ENCODE measurements around the gene MBOAT1. TPM values are rescaled to one million over a fixed set of nuclear protein-coding genes. Genes with fewer than 3 reads are reported as not detected.

The MBOAT1 gene
- polyA plus RNA-seq, 1 of the 3 experiments (the other 2 are of a cell fraction) = 3.0 TPM

GRCh38 chr6:20221421-20221820, 9.2 kb upstream of the MBOAT1 start:
- CTCF ChIA-PET = no interaction called here
- TF ChIP-seq ELF1 (IDR thresholded peaks at IDR 0.05) (no peak), USF1 (IDR thresholded peaks at IDR 0.05; ENCODE audit: borderline replicate concordance, low read depth) (no peak), FOSL2 (IDR thresholded peaks at IDR 0.05; ENCODE audit: borderline replicate concordance, low read depth) (no peak), RCOR1 (IDR thresholded peaks at IDR 0.05; ENCODE audit: low read length) (no peak), NRF1 (IDR thresholded peaks at IDR 0.05; ENCODE audit: low read depth, low read length) (no peak), POLR2AphosphoS5 (IDR thresholded peaks at IDR 0.05; ENCODE audit: low read depth, low read length) (no peak), FOXM1 (IDR thresholded peaks at IDR 0.05; ENCODE audit: low read depth) (no peak), TCF12 (IDR thresholded peaks at IDR 0.05) (no peak), TAF1 (IDR thresholded peaks at IDR 0.05; ENCODE audit: borderline replicate concordance, low read depth, low read length) (no peak), EZH2phosphoT487 (IDR thresholded peaks at IDR 0.05; ENCODE audit: borderline replicate concordance, low read depth) (no peak), YY1 (IDR thresholded peaks at IDR 0.05; ENCODE audit: low read depth) (no peak), NFIC (IDR thresholded peaks at IDR 0.05; ENCODE audit: borderline replicate concordance) (no peak), RAD21 (IDR thresholded peaks at IDR 0.05; ENCODE audit: low read length) (no peak), SIN3A (IDR thresholded peaks at IDR 0.05; ENCODE audit: borderline replicate concordance, low read depth, low read length) (no peak)
- H3K9me2 ChIP-seq = no peaks in the 10 kb centered on the region
- H4K20me1 ChIP-seq (ENCODE audit: insufficient read depth) = no peaks in the 10 kb centered on the region
- H3K4me1 ChIP-seq (ENCODE audit: control insufficient read depth in 1 of 2, insufficient read depth in 2 of 2, low read depth in 1 of 2, low read length in 1 of 2) = no peaks in the 10 kb centered on the region
- WGBS (ENCODE audit: low lambda C conversion rate) = 78% methylated on average over 3 of the region's 3 CpGs
- no peak overlapping the region for H3K4me3 ChIP-seq (ENCODE audit: low read depth in 2 of 2, low read length in 1 of 2)
- H3K9ac ChIP-seq = no peak overlapping the region
- no peak overlapping the region for H2AFZ ChIP-seq (ENCODE audit: low read depth)
- no peak for DNase-seq
- POLR2A ChIA-PET = no interaction called here
- no peaks in the 10 kb centered on the region for H3K9me3 ChIP-seq
- H3K4me2 ChIP-seq = no peak overlapping the region
- no peaks in the 10 kb centered on the region for H3K36me3 ChIP-seq (replicated peaks in 1 of 2; ENCODE audit: control insufficient read depth in 1 of 2, insufficient read depth in 2 of 2, low read length in 1 of 2)
- H3K27me3 ChIP-seq (ENCODE audit: insufficient read depth) = no peaks in the 10 kb centered on the region
- no peak overlapping the region for H3K27ac ChIP-seq (ENCODE audit: low read depth in 2 of 2, low read length in 1 of 2)
- H3K79me2 ChIP-seq (ENCODE audit: insufficient read depth) = no peaks in the 10 kb centered on the region
- no peaks in the 10 kb centered on the region for H3F3A ChIP-seq (replicated peaks; ENCODE audit: insufficient read depth)

GRCh38 chr6:20220359-20220758, 8.1 kb upstream of the MBOAT1 start:
- Histone ChIP-seq H3K79me2 (ENCODE audit: insufficient read depth) (no peaks in the 10 kb centered on the region), H2AFZ (ENCODE audit: low read depth) (no peak overlapping the region), H3K4me2 (no peak overlapping the region), H3K36me3 (replicated peaks in 1 of 2; ENCODE audit: control insufficient read depth in 1 of 2, insufficient read depth in 2 of 2, low read length in 1 of 2) (no peaks in the 10 kb centered on the region), H3K27me3 (ENCODE audit: insufficient read depth) (no peaks in the 10 kb centered on the region), H3K4me1 (ENCODE audit: control insufficient read depth in 1 of 2, insufficient read depth in 2 of 2, low read depth in 1 of 2, low read length in 1 of 2) (no peaks in the 10 kb centered on the region), H3K4me3 (ENCODE audit: low read depth in 2 of 2, low read length in 1 of 2) (no peak overlapping the region), H3K27ac (ENCODE audit: low read depth in 2 of 2, low read length in 1 of 2) (no peak overlapping the region), H3K9ac (no peak overlapping the region), H4K20me1 (ENCODE audit: insufficient read depth) (no peaks in the 10 kb centered on the region), H3K9me2 (no peaks in the 10 kb centered on the region), H3K9me3 (no peaks in the 10 kb centered on the region), H3F3A (replicated peaks; ENCODE audit: insufficient read depth) (no peaks in the 10 kb centered on the region)
- WGBS (ENCODE audit: low lambda C conversion rate) = 77% methylated on average over 3 of the region's 3 CpGs
- TF ChIP-seq FOXJ3 (CRISPR knock-in tag; IDR thresholded peaks at IDR 0.05) = no peak
- no peak for TF ChIP-seq ELF1 (IDR thresholded peaks at IDR 0.05)
- no peak for TF ChIP-seq SIN3A (IDR thresholded peaks at IDR 0.05; ENCODE audit: borderline replicate concordance, low read depth, low read length)
- no peak for TF ChIP-seq IRF3 (IDR thresholded peaks at IDR 0.05; ENCODE audit: low read depth, low read length)
- TF ChIP-seq GABPA (IDR thresholded peaks at IDR 0.05; ENCODE audit: low read depth) = no peak
- no peak for TF ChIP-seq TAF1 (IDR thresholded peaks at IDR 0.05; ENCODE audit: borderline replicate concordance, low read depth, low read length)
- no peak for TF ChIP-seq CHD2 (IDR thresholded peaks at IDR 0.05; ENCODE audit: low read length, partially characterized antibody)
- no peak for TF ChIP-seq EP300 (IDR thresholded peaks at IDR 0.05; ENCODE audit: borderline replicate concordance in 1 of 2, low read depth in 1 of 2, low read length in 1 of 2)
- no peak for TF ChIP-seq USF1 (IDR thresholded peaks at IDR 0.05; ENCODE audit: borderline replicate concordance, low read depth)
- TF ChIP-seq FOXM1 (IDR thresholded peaks at IDR 0.05; ENCODE audit: low read depth) = no peak
- no peak for TF ChIP-seq POLR2AphosphoS5 (IDR thresholded peaks at IDR 0.05; ENCODE audit: low read depth, low read length)
- no peak for TF ChIP-seq GATA2 (CRISPR knock-in tag; IDR thresholded peaks at IDR 0.05)
- TF ChIP-seq CTCF (IDR thresholded peaks at IDR 0.05) = no peak
- TF ChIP-seq MAX (IDR thresholded peaks at IDR 0.05; ENCODE audit: low read depth) = no peak
- no peak for TF ChIP-seq EZH2phosphoT487 (IDR thresholded peaks at IDR 0.05; ENCODE audit: borderline replicate concordance, low read depth)
- no peak for TF ChIP-seq PBX3 (IDR thresholded peaks at IDR 0.05)
- TF ChIP-seq JUND (IDR thresholded peaks at IDR 0.05) = no peak
- DNase-seq = no peak
- ChIA-PET CTCF (no interaction called here), POLR2A (no interaction called here)

Data from SK-N-SH (cell line).